Keratinocyte (primary cell): ENCODE data around the gene DOCK3. TPM values are rescaled to one million over a fixed set of nuclear protein-coding genes. Genes with fewer than 3 reads are reported as not detected.

Experiments
- DNase-seq: peaks from one replicate; pipeline ENCODE4 v3.0.0-alpha.2; 2011; ENCODE audit warnings: low read depth, missing footprints, low spot score
- FAIRE-seq: peaks from 2 replicates; lab custom pipeline; 2011; peaks lifted over from hg19 to GRCh38; lab: Jason Lieb, UNC
- H2AFZ ChIP-seq: 2 replicates; pipeline ENCODE4 v1.6.0; 2012; ENCODE audit warnings: low read length, control low read depth, inconsistent platforms; ENCODE audit not compliant: control insufficient read depth
- H3K27ac ChIP-seq: 2 replicates; pipeline ENCODE4 v1.5.1; 2011; ENCODE audit warnings: low read length; ENCODE audit not compliant: control insufficient read depth, insufficient read depth
- H3K27me3 ChIP-seq: 3 replicates; pipeline ENCODE4 v1.6.0; 2011; ENCODE audit warnings: low read length; ENCODE audit not compliant: control insufficient read depth, insufficient read depth; ENCODE audit errors: extremely low read depth
- H3K36me3 ChIP-seq, 2 experiments: 2 replicates in 1 of 2; 3 replicates in 1 of 2; pipeline ENCODE4 v1.5.1; 2011; ENCODE audit warnings: low read length in 2 of 2, mild to moderate bottlenecking in 1 of 2; ENCODE audit not compliant: control insufficient read depth in 2 of 2, insufficient read depth in 2 of 2; ENCODE audit errors: extremely low read depth in 1 of 2
- H3K4me1 ChIP-seq: 3 replicates; pipeline ENCODE4 v1.5.1; 2011; ENCODE audit warnings: low read length; ENCODE audit not compliant: control insufficient read depth, insufficient read depth; ENCODE audit errors: extremely low read depth
- H3K4me2 ChIP-seq: 3 replicates; pipeline ENCODE4 v1.6.0; 2011; ENCODE audit warnings: low read depth, low read length; ENCODE audit not compliant: control insufficient read depth, insufficient read depth; ENCODE audit errors: extremely low read depth
- H3K4me3 ChIP-seq, 3 experiments: fragments of 200-600 bp in 1 of 3; sonication (generic) in 1 of 3; 2 replicates in 2 of 3; 3 replicates in 1 of 3; pipeline ENCODE4 v1.5.1; 2011 to 2016; ENCODE audit warnings: low read length in 3 of 3, mild to moderate bottlenecking in 3 of 3, control low read depth in 2 of 3, inconsistent platforms in 1 of 3, low read depth in 1 of 3, mixed read lengths in 1 of 3, mixed run types in 1 of 3, moderate library complexity in 1 of 3; ENCODE audit not compliant: control insufficient read depth in 2 of 3, insufficient read depth in 2 of 3; ENCODE audit errors: extremely low read depth in 1 of 3
- H3K79me2 ChIP-seq: 2 replicates; pipeline ENCODE4 v1.6.0; 2012; ENCODE audit warnings: low read length; ENCODE audit not compliant: control insufficient read depth, insufficient read depth
- H3K9ac ChIP-seq: 3 replicates; pipeline ENCODE4 v1.6.0; 2011; ENCODE audit warnings: low read length; ENCODE audit not compliant: control insufficient read depth, insufficient read depth; ENCODE audit errors: extremely low read depth
- H3K9me1 ChIP-seq: 3 replicates; pipeline ENCODE4 v1.6.0; 2011; ENCODE audit warnings: low read length; ENCODE audit not compliant: control insufficient read depth, insufficient read depth; ENCODE audit errors: extremely low read depth
- H3K9me3 ChIP-seq: 2 replicates; pipeline ENCODE4 v1.5.1; 2012; ENCODE audit warnings: low read depth, low read length; ENCODE audit not compliant: control insufficient read depth
- H4K20me1 ChIP-seq: 3 replicates; pipeline ENCODE4 v1.6.0; 2011; ENCODE audit warnings: low read length; ENCODE audit not compliant: control insufficient read depth, insufficient read depth; ENCODE audit errors: extremely low read depth
- EZH2 ChIP-seq: IDR thresholded peaks from one replicate; pipeline ENCODE4 v1.6.1; 2012; ENCODE audit warnings: inconsistent platforms, mild to moderate bottlenecking, low read length, moderate library complexity
- dilution Hi-C: fragments of 300-500 bp; cut with MboI; formaldehyde crosslinking; loops from one replicate; pipeline ENCODE4 v1.7.0; 2020; ENCODE audit warnings: low sequenced_read_pairs; ENCODE audit not compliant: extremely low pct_ligation_motif_present
- polyA plus RNA-seq, 5 experiments: library from polyadenylated mRNA; depleted of rRNA in 3 of 5; stranded (reverse) in 3 of 5; stranded (forward) in 1 of 5; unstranded in 1 of 5; fragments of >200 nt; gene quantifications; 1 replicate in 1 of 5; 2 replicates in 3 of 5; 3 replicates in 1 of 5; pipeline versions ENCODE4 v1.2.1 to v1.2.3, GENCODE V29; 2011 to 2012; ENCODE audit warnings: missing spikeins in 2 of 5, low read depth in 1 of 5, low replicate concordance in 1 of 5
- TF ChIP-seq, protein P1 (sequence below), 3 experiments: IDR thresholded peaks in 1 of 3; conservative IDR thresholded peaks in 1 of 3; optimal IDR thresholded peaks in 1 of 3; 2 replicates in 2 of 3; 3 replicates in 1 of 3; pipeline versions ENCODE3 to v1.5.1; 2011; ENCODE audit warnings: low read length in 3 of 3, mild to moderate bottlenecking in 3 of 3, moderate library complexity in 2 of 3, control low read depth in 1 of 3, inconsistent platforms in 1 of 3; ENCODE audit not compliant: insufficient read depth in 2 of 3; ENCODE audit errors: extremely low read depth in 1 of 3

DOCK3 gene
- polyA plus RNA-seq, 1 donor (not counting 4 experiments of a cell fraction or from before 2014, with no cell fraction given) = 0.10 TPM

DNA sequence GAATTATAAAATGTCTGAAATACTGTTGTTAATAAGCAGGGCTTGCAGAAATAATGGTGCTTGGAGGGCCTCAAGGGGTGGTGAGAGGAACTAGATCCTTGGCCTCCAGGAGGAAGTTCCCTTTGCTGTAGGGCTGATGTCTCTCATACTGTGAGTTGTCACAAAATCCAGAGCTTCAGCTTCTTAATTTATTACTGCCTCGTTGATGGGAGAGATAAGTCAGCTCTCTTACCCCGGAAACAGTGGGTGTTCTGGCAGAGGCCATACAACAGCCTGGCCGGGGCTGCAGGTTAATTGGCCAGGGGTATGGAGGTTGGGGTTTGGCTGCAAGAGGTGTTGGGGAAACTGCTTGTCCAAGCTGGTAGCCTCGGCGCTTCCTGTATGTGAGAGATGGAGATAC is 42.3 kb upstream of the DOCK3 start:
- Histone ChIP-seq H3K4me3 (no peak overlapping the region), H3K27me3 (no peaks in the 10 kb centered on the region), H3K9me3 (no peaks in the 10 kb centered on the region), H3K4me2 (no peak overlapping the region), H4K20me1 (no peaks in the 10 kb centered on the region), H3K9me1 (no peaks in the 10 kb centered on the region), H3K9ac (no peak overlapping the region), H3K4me1 (peaks cover 46% of the 10 kb centered on the region), H3K36me3 (peaks cover 10 to 15% of the 10 kb centered on the region in 2 experiments), H3K27ac (no peak overlapping the region), H2AFZ (no peak overlapping the region), H3K79me2 (peaks cover 87% of the 10 kb centered on the region)
- no peak for DNase-seq
- FAIRE-seq = no peak
- TF ChIP-seq EZH2 = no peak
- TF ChIP-seq, protein P1, sequence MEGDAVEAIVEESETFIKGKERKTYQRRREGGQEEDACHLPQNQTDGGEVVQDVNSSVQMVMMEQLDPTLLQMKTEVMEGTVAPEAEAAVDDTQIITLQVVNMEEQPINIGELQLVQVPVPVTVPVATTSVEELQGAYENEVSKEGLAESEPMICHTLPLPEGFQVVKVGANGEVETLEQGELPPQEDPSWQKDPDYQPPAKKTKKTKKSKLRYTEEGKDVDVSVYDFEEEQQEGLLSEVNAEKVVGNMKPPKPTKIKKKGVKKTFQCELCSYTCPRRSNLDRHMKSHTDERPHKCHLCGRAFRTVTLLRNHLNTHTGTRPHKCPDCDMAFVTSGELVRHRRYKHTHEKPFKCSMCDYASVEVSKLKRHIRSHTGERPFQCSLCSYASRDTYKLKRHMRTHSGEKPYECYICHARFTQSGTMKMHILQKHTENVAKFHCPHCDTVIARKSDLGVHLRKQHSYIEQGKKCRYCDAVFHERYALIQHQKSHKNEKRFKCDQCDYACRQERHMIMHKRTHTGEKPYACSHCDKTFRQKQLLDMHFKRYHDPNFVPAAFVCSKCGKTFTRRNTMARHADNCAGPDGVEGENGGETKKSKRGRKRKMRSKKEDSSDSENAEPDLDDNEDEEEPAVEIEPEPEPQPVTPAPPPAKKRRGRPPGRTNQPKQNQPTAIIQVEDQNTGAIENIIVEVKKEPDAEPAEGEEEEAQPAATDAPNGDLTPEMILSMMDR (optimal IDR thresholded peaks at IDR 0.05 in 1 of 3, IDR thresholded peaks at IDR 0.05 in 1 of 3, conservative IDR thresholded peaks at IDR 0.05 in 1 of 3; ENCODE audit: extremely low read depth in 1 of 3, insufficient read depth in 2 of 3, low read length in 3 of 3) = no peak
- dilution Hi-C loops = no loop called here

DNA sequence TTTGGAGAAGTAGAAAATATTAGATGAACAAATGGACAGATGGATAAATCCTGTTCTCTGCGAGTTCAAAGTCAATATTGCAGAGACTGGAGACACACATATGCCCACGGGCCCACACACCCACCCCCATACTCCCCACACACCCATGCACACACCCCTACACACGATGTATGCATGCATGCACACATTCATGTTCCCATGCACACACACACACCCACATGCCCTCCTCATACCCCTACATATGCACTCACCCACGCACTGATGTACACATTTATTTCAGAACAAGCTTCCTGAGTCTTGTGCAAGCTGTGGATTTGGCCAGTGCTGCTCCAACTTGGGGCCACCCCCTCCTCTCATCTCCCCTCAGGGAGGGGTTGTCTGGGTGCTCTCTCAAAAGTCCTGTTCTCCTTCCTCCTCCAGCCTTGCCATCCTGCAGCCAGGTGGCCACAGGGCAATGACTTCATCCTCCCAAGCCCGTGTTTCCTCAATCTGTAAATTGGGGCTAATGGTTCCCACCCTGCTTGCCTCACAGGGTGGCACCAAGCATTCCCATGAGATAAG is 41.4 kb upstream of the DOCK3 start:
- no peak overlapping the region for H3K9ac ChIP-seq
- peaks cover 2% of the 10 kb centered on the region for H3K9me1 ChIP-seq
- dilution Hi-C loops = no loop called here
- TF ChIP-seq, protein P1 (optimal IDR thresholded peaks at IDR 0.05 in 1 of 3, IDR thresholded peaks at IDR 0.05 in 1 of 3, conservative IDR thresholded peaks at IDR 0.05 in 1 of 3; ENCODE audit: extremely low read depth in 1 of 3, insufficient read depth in 2 of 3, low read length in 3 of 3) = no peak
- no peak for TF ChIP-seq EZH2
- peaks cover 81% of the 10 kb centered on the region for H3K79me2 ChIP-seq
- peaks cover 46% of the 10 kb centered on the region for H3K4me1 ChIP-seq
- H3K27me3 ChIP-seq = no peaks in the 10 kb centered on the region
- no peak for FAIRE-seq
- H3K4me3 ChIP-seq = no peak overlapping the region
- no peak for DNase-seq
- H3K27ac ChIP-seq = no peak overlapping the region
- no peak overlapping the region for H2AFZ ChIP-seq
- peaks cover 10 to 15% of the 10 kb centered on the region in 2 experiments for H3K36me3 ChIP-seq
- H3K4me2 ChIP-seq = no peak overlapping the region
- H3K9me3 ChIP-seq = no peaks in the 10 kb centered on the region
- no peaks in the 10 kb centered on the region for H4K20me1 ChIP-seq
